NCI-H524 (cell line): Measurements from ENCODE around the gene INHBC.
A peak's percentile ranks its signal among the peaks of the same experiment; 100 is the strongest.
"Not testable (repeated sequence)": the region's sequence is repeated elsewhere in the genome, so short reads cannot be mapped to it uniquely, and the experiment has no call there.

Experiments used
- DNase-seq, 2 experiments: peaks; one replicate each; lab custom pipeline; 2025; lab: John Stamatoyannopoulos, UW

INHBC gene

DNA sequence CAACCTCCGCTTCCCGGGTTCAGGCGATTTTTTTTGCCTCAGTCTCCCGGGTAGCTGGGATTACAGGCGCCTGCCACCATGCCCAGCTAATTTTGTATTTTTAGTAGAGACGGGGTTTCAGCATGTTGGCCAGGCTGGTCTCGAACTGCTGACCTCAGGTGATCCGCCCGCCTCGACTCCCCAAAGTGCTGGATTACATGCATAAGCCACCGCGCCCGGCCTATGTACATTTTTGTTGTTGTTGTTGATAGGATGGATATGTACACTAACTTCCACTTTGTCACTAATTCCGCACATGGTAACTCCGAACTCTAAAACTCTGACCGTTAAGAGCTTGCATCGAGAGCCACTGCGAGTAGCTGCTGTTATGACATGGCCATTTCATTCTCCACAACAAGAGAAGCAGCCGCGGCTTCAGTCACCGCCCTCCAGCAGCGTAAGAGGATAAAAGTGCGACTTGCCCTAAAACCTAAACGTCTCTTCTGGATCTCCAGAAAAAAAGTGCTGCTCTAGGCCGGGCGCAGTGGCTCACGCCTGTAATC lies 52.5 kb downstream of the INHBC start:
- DNase-seq: peak in 1 of 2 experiments; percentile 21

DNA sequence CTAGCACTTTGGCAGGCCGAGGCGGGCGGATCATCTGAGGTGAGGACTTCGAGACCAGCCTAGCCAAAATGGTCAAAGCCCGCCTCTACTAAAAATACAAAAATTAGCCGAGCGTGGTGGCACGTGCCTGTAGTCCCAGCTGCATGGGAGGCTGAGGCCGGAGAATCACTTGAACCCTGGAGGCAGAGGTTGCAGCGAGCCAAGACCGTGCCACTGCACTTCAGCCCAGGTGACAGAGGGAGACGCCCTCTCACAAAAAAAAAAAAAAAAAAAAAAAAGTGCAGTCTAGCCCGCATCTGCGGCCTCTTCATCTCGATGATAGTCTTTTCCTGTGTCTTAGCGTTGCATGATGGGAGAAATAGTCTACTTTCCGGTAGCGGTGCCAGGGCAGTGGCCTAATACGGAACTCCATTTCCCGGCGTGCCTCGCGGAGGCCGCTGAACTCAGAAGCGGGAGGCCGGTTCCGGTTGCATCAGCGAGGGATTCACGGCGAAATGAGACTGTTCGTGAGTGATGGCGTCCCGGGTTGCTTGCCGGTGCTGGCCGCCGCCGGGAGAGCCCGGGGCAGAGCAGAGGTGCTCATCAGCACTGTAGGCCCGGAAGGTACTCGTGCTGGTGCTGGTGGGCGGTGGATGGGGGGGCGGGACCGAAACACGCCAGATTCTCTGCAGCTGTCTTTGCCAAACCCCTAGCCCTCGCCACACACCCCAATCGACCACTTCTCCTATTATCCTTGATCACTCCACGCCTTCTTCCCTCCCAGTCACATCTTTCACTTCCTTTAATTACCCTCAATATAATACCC lies 53.2 kb downstream of the INHBC start, which contains the start of gene MARS1:
TSS of gene MARS1 (plus strand) at position 472 of the 805 bp plus-strand sequence. CDS start at position 495, 23 bp downstream.
- peak; percentile 94 to 96 for DNase-seq

DNA sequence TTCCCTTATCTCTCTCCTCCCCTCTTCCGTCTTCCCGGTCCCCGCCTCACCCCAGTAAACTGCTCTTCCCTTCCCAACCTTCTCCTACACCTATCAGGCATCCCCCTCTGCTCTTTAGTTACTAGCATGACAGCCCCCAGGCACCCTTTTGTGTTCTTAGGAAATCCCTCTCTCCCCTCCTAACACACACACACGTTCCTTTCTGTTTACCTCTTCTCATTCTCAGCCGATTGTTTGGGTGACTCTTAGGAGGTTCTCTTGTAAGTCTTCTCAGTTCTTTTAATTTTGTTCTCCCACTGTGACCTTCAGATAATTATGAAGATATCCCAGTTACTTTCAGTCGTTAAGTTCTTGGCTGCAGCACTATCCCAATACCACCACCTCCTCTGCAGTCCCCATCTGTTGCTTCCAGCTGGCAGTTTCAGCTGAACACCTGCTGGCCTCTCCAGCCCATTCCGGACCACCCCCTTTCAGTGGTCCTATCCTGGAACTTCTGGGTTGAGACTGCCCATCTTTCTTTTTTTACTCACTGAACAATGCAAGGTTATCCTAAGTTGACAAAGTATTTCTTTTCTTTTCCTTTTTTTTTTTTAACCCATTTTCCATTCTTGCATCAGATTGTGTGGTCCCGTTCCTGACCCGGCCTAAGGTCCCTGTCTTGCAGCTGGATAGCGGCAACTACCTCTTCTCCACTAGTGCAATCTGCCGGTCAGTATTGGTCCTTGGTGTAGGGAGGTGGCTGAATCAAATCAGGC lies 54.0 kb downstream of the INHBC start:
- DNase-seq: peak; percentile 31 to 71

DNA sequence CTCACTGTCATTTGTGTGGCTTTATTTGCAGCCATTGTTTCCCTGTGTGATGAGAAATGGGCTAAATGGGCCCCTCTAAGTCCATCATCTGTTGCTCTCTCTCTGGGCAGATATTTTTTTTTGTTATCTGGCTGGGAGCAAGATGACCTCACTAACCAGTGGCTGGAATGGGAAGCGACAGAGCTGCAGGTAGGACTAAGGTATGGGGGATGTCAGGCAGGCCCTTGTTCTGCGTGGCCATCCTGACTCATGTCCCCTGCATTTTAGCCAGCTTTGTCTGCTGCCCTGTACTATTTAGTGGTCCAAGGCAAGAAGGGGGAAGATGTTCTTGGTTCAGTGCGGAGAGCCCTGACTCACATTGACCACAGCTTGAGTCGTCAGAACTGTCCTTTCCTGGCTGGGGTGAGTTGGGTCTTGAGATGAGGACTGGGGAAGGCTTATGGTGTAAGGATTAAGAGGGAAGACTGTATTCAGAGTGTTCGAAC lies 54.6 kb downstream of the INHBC start:
- DNase-seq: no peak

DNA sequence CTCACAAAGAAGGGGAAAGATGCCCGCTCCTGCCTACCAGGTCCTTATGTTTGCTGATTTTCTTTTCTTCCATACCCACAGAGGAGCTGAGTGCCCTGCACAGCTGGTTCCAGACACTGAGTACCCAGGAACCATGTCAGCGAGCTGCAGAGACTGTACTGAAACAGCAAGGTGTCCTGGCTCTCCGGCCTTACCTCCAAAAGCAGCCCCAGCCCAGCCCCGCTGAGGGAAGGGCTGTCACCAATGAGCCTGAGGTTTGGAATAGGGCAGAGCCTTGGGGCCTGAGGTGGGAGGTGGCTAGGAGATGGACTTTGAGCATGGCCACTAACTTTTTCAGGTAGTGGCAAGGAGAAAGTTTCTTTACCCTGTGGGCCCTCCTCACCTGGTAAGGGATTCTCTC lies 55.5 kb downstream of the INHBC start:
- no peak for DNase-seq

DNA sequence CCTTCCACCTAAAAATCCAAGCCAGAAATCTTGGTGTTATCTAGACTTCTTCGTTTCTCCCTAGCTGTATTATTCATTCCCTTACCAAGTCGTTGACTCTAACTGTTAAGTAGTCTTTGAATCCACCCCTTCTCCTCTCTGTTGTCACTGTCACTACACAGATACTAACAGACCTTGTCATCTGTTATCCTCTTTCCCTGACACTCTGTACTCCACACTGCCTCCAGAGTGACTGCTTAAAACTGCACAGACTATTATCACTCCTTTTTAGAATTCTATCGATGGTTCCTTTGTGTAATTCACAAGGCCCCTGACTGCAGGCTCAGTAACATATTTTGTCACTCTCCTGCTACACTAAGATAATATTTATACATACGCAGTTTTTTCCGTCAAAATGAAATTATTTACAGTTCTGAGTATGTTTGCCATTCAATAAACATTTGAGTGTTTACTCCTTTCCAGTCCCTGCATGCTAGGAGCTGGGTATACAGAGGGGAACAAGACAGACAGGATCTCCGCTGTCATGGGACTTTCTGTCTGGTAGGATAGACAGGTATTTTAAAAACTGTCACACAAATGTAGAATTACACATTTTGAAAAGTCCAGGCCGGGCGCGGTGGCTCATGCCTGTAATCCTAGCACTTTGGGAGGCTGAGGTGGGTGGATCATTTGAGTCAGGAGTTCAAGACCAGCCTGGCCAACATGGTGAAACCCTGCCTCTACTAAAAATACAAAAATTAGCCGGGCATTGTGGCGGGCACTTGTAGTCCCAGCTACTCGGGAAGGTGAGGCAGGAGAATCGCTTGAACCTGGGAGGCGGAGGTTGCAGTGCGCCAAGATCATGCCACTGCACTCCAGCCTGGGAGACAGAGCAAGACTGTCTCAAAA lies 57.1 kb downstream of the INHBC start:
- peak in 1 of 2 experiments; percentile 18 for DNase-seq

DNA sequence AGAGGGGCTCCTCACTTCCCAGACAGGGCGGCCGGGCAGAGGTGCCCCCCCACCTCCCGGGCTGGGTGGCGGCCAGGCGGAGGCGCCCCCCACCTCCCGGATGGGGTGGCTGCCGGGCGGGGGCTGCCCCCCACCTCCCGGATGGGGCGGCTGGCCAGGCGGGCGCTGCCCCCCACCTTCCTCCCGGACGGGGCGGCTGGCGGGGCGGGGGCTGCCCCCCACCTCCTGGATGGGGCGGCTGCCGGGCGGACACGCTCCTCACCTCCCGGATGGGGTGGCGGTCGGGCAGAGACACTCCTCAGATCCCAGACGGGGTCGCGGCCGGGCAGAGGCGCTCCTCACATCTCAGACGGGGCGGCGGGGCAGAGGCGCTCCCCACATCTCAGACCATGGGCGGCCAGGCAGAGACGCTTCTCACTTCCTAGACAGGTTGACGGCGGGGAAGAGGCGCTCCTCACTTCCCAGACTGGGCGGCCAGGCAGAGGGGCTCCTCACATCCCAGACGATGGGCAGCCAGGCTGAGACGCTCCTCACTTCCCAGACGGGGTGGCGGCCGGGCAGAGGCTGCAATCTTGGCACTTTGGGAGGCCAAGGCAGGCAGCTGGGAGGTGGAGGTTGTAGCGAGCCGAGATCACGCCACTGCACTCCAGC lies 60.6 kb downstream of the INHBC start:
- DNase-seq: not testable (repeated sequence)

DNA sequence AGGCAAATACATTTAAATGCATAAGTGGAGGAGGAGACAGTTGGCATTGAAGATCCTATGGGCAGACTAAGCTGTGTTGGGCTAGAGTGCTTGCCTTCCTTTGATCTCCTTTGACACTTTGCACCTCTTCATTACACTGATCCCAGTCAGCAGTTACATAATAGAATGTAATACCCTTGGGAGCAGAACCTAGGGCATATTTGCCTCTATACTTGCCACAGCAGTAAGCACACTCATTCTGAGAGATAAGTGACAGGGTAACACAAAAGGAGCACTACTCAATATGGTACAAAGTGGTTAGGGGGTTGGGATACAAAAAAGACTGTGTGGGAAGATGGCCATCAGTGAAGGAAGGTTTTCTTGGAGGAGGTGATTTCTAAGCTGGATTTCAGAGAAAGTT lies 62.2 kb downstream of the INHBC start:
- no peak for DNase-seq

DNA sequence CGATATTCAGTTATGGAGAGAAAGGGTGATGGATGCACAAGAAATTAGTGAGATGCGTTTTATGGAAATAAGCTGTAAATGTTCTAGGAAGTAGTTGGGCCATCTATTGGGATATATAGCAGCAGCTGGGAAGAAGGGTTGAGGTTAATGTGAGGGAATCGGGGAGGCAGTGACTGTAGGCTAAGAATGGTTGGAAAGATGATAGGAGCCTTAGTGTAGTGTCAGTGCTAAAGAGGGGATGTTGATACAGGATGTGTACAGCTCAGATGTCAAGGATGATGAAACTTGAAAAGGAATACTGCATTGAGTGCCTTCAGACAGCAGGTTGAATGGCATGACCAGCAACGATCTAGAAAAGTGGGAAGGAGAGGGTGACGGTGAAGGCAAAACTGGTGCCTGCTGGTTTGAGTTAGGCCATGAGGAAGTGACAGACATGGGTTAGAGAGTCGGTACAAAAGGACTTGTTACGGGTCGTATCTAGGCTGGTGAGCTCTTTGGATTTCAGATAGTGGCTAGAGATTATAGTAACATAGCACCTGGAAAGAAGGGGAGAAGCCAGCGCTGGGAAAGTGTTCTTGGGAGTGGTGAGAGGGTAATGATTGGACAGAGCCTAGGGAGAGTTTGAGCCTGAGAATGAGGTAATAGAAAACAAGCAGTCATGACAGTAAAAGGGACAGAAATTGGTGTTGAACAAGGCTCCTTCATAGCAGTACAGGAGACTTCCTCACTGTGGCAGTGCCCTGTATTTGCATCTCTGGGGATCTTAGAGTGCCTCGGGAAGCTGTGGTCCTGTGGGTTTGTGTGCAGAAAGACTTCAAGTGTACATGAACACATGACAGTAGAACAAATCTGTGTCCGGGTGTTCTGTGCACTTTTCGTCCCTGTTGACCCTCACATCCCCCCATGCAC lies 62.9 kb downstream of the INHBC start:
- no peak for DNase-seq

DNA sequence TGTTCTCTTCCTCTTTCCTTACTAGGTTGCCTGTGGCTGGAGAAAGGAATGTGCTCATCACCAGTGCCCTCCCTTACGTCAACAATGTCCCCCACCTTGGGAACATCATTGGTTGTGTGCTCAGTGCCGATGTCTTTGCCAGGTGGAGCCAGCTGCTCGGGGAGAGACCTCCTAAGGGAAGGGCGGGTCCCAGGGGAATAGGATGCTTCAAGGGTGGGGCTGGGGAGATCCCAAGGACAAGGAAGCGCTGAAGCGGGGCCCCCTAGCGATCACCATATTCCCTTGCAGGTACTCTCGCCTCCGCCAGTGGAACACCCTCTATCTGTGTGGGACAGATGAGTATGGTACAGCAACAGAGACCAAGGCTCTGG lies 63.5 kb downstream of the INHBC start:
- DNase-seq: no peak

DNA sequence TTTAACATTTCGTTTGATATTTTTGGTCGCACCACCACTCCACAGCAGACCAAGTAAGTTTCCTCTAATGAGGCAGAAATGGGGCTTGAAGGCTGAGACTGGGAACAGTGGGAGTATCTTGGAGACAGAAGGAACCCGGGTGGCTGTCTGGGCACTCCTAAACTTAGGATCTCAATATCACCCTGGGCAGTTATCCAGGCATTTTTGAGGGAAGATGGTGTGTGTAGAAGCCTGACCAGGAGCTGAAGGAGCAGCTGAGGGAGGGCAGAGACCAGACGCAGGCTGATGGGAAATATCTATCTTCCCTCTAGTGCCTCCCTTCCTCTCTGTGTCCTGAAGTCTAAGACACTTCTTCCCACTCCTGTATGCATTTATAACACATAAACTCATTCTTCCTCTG lies 64.0 kb downstream of the INHBC start:
- DNase-seq: no peak

DNA sequence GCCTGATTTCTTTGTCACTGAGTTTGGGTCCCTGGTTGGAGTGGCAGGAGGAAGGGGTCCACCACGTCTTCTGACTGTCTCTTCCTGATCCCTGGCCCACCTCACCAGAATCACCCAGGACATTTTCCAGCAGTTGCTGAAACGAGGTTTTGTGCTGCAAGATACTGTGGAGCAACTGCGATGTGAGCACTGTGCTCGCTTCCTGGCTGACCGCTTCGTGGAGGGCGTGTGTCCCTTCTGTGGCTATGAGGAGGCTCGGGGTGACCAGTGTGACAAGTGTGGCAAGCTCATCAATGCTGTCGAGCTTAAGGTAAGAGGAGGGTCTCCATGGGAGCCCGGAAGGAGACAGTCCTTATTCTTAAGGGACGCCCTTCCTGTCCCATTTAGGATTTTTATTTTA lies 65.6 kb downstream of the INHBC start:
- DNase-seq: no peak
